Mammary epithelial cell (primary cell): ENCODE measurements around the gene SRRM5.

ENCODE experiments used
- CTCF ChIP-seq, 2 donors: IDR thresholded peaks in 1 of 2; conservative IDR thresholded peaks in 1 of 2; 2 replicates each; pipeline ENCODE4 v1.5.1; 2011 to 2012; ENCODE audit warnings: inconsistent platforms in 2 of 2, low read length in 2 of 2, mild to moderate bottlenecking in 2 of 2, control low read depth in 1 of 2, low read depth in 1 of 2; ENCODE audit not compliant: insufficient read depth in 1 of 2; ENCODE audit errors: extremely low read depth in 1 of 2
- EZH2 ChIP-seq: IDR thresholded peaks from 2 replicates; pipeline ENCODE4 v1.6.1; 2012; ENCODE audit warnings: low read length, inconsistent platforms, borderline replicate concordance

- TF ChIP-seq CTCF (conservative IDR thresholded peaks at IDR 0.05 in 1 of 2, IDR thresholded peaks at IDR 0.05 in 1 of 2; ENCODE audit: extremely low read depth in 1 of 2, insufficient read depth in 1 of 2, low read depth in 1 of 2, low read length in 2 of 2) = no peak
- no peak for TF ChIP-seq EZH2
Observed at GRCh38 chr19:43638214-43638994, 26.5 kb downstream of the SRRM5 start.
